ENCODE results near the gene ABHD6. TPM values are rescaled to one million over a fixed set of nuclear protein-coding genes. Genes with fewer than 3 reads are reported as not detected.
"Not testable (repeated sequence)": the region's sequence is repeated elsewhere in the genome, so short reads cannot be mapped to it uniquely, and the experiment has no call there.

The ABHD6 gene
- total RNA-seq, 4 donors from 2014 or later, result 18.8 to 29.7 (median 19.5) TPM

- H3K27me3 ChIP-seq, result no peaks in the 10 kb centered on the region
- no peaks in the 10 kb centered on the region for H3K9me3 ChIP-seq
- DNase-seq (ENCODE audit: low spot score in 2 of 2), result no peak
- H3K36me3 ChIP-seq, result peaks cover 0 to 39% (median 0%) of the 10 kb centered on the region in 3 donors
- WGBS, 2 donors, result 78 to 88% methylated on average over 1 of the region's 1 CpG
- H3K27ac ChIP-seq, result no peak overlapping the region
- H3K4me1 ChIP-seq, result no peaks in the 10 kb centered on the region
- no peak for TF ChIP-seq EP300 (IDR thresholded peaks at IDR 0.05)
- no peak for TF ChIP-seq POLR2A (IDR thresholded peaks at IDR 0.05)
- TF ChIP-seq, protein P1, sequence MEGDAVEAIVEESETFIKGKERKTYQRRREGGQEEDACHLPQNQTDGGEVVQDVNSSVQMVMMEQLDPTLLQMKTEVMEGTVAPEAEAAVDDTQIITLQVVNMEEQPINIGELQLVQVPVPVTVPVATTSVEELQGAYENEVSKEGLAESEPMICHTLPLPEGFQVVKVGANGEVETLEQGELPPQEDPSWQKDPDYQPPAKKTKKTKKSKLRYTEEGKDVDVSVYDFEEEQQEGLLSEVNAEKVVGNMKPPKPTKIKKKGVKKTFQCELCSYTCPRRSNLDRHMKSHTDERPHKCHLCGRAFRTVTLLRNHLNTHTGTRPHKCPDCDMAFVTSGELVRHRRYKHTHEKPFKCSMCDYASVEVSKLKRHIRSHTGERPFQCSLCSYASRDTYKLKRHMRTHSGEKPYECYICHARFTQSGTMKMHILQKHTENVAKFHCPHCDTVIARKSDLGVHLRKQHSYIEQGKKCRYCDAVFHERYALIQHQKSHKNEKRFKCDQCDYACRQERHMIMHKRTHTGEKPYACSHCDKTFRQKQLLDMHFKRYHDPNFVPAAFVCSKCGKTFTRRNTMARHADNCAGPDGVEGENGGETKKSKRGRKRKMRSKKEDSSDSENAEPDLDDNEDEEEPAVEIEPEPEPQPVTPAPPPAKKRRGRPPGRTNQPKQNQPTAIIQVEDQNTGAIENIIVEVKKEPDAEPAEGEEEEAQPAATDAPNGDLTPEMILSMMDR (IDR thresholded peaks at IDR 0.05), result no peak
- H3K4me3 ChIP-seq, result no peak overlapping the region
These were observed 29.0 kb downstream of the ABHD6 start for GRCh38 chr3:58266577-58266976.

GRCh38 chr3:58267543-58267942 lies 30.0 kb downstream of the ABHD6 start:
- 89 to 100% methylated on average over 1 of the region's 1 CpG for WGBS, 2 donors
- H3K36me3 ChIP-seq, result peaks cover 0 to 39% (median 0%) of the 10 kb centered on the region in 3 donors
- H3K4me3 ChIP-seq; H3K27me3 ChIP-seq; H3K4me1 ChIP-seq; DNase-seq (ENCODE audit: low spot score in 2 of 2); H3K9me3 ChIP-seq; H3K27ac ChIP-seq: not testable (repeated sequence)

GRCh38 chr3:58269356-58269755 lies 31.8 kb downstream of the ABHD6 start:
- Histone ChIP-seq H3K36me3 (peaks cover 0 to 50% (median 0%) of the 10 kb centered on the region in 3 donors), H3K4me3 (no peak overlapping the region), H3K27ac (no peak overlapping the region), H3K4me1 (peaks cover 0 to 9% (median 4%) of the 10 kb centered on the region in 4 donors), H3K27me3 (no peaks in the 10 kb centered on the region), H3K9me3 (no peaks in the 10 kb centered on the region)
- no peak for TF ChIP-seq POLR2A (IDR thresholded peaks at IDR 0.05)
- no peak for DNase-seq (ENCODE audit: low spot score in 2 of 2)
- 91 to 94% methylated on average over 2 of the region's 2 CpGs for WGBS, 2 donors

DNA sequence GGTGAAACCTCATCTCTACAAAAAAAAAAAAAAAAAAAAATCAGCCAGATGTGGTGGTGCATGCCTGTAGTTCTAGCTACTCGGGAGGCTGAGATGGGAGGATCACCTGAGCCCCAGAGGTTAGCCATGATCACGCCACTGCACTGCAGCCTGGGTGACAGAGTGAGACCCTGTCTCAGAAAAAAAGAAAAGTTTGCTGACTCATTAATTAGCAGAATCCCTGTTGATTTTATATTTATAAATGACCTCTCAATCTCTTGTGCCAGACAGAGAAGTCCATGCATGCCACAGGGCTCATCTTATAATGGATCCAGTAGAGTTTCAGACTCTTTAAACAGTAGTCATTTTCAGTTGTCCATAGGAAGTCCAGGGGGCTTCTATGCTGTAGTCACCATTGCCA lies 32.9 kb downstream of the ABHD6 start:
- Histone ChIP-seq H3K27ac (no peak overlapping the region), H3K4me1 (peaks cover 0 to 9% (median 4%) of the 10 kb centered on the region in 4 donors), H3K9me3 (no peaks in the 10 kb centered on the region), H3K4me3 (no peak overlapping the region), H3K27me3 (no peaks in the 10 kb centered on the region), H3K36me3 (peaks cover 0 to 61% (median 0%) of the 10 kb centered on the region in 3 donors)
- 95 to 98% methylated on average over 2 of the region's 2 CpGs for WGBS, 2 donors
- no peak for DNase-seq (ENCODE audit: low spot score in 2 of 2)
- no peak for TF ChIP-seq POLR2A (IDR thresholded peaks at IDR 0.05)
- TF ChIP-seq EP300 (IDR thresholded peaks at IDR 0.05), result no peak
- TF ChIP-seq, protein P1 (IDR thresholded peaks at IDR 0.05), result no peak

GRCh38 chr3:58271901-58272501 lies 34.4 kb downstream of the ABHD6 start:
- peaks cover 0 to 9% (median 4%) of the 10 kb centered on the region in 4 donors for H3K4me1 ChIP-seq
- no peaks in the 10 kb centered on the region for H3K27me3 ChIP-seq
- TF ChIP-seq, protein P1 (IDR thresholded peaks at IDR 0.05), result no peak
- TF ChIP-seq POLR2A (IDR thresholded peaks at IDR 0.05), result no peak
- no peak for TF ChIP-seq EP300 (IDR thresholded peaks at IDR 0.05)
- H3K27ac ChIP-seq, result peak overlapping the region in 2 of 4 donors; percentile 31 to 63
- H3K4me3 ChIP-seq, result no peak overlapping the region
- WGBS, 2 donors, result 74 to 86% methylated on average over 7 of the region's 7 CpGs
- DNase-seq (ENCODE audit: low spot score in 2 of 2), result no peak
- H3K9me3 ChIP-seq, result peaks cover 0 to 4% (median 0%) of the 10 kb centered on the region in 4 donors
- peaks cover 0 to 73% (median 0%) of the 10 kb centered on the region in 3 donors for H3K36me3 ChIP-seq

DNA sequence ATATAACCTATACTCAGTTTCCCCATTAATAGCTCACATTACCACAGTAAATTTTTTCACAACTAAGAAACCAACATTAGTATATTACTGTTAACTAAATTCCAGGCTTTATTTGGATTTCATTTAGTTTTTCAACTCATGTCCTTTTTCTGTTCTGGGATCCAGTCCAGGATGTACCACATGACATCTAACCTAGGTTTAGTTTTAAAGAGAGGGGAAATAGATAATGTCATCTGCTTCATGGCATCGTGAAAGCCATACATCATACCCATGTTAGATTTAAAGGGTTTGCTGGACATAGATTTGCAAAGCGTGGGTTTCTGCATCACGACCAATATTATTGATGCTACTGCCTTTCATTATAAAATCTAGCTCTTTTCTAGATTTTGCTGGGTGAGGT lies 35.3 kb downstream of the ABHD6 start:
- peaks cover 0 to 4% (median 0%) of the 10 kb centered on the region in 4 donors for H3K9me3 ChIP-seq
- peaks cover 0 to 9% (median 4%) of the 10 kb centered on the region in 4 donors for H3K4me1 ChIP-seq
- H3K27me3 ChIP-seq, result no peaks in the 10 kb centered on the region
- DNase-seq (ENCODE audit: low spot score in 2 of 2), result no peak
- H3K36me3 ChIP-seq, result peaks cover 0 to 66% (median 0%) of the 10 kb centered on the region in 3 donors
- TF ChIP-seq EP300 (IDR thresholded peaks at IDR 0.05) (no peak), POLR2A (IDR thresholded peaks at IDR 0.05) (no peak)
- TF ChIP-seq, protein P1 (IDR thresholded peaks at IDR 0.05), result no peak
- peak overlapping the region in 1 of 4 donors; percentile 63 for H3K27ac ChIP-seq
- 84 to 88% methylated on average over 3 of the region's 3 CpGs for WGBS, 2 donors
- H3K4me3 ChIP-seq, result no peak overlapping the region

DNA sequence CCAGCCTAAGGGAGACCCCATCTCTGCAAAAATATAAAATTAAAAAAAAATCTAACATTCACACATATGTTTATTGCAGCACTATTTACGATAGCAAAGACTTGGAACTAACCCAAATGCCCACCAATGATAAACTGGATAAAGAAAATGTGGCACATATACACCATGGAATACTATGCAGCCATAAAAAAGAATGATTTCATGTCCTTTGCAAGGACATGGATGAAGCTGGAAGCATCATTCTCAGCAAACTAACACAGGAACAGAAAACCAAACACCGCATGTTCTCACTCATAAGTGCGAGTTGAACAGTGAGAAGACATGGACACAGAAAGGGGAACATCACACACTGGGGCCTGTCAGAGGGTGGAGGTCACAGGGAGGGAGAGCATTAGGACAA lies 35.8 kb downstream of the ABHD6 start:
- DNase-seq (ENCODE audit: low spot score in 2 of 2); H3K4me1 ChIP-seq; H3K27me3 ChIP-seq; H3K4me3 ChIP-seq; H3K9me3 ChIP-seq: not testable (repeated sequence)
- Histone ChIP-seq H3K36me3 (peaks cover 0 to 61% (median 0%) of the 10 kb centered on the region in 3 donors), H3K27ac (peak overlapping the region in 1 of 4 donors; percentile 63)
- WGBS, 2 donors, result 93 to 94% methylated on average over 3 of the region's 3 CpGs

All from tibial nerve (tissue), 4 donors.